ENCODE results near the gene RASGRF1. TPM values are rescaled to one million over a fixed set of nuclear protein-coding genes. Genes with fewer than 3 reads are reported as not detected.

The RASGRF1 gene
- total RNA-seq, 6 experiments from 2014 or later, result 0.09 to 0.31 (median 0.18) TPM

DNA sequence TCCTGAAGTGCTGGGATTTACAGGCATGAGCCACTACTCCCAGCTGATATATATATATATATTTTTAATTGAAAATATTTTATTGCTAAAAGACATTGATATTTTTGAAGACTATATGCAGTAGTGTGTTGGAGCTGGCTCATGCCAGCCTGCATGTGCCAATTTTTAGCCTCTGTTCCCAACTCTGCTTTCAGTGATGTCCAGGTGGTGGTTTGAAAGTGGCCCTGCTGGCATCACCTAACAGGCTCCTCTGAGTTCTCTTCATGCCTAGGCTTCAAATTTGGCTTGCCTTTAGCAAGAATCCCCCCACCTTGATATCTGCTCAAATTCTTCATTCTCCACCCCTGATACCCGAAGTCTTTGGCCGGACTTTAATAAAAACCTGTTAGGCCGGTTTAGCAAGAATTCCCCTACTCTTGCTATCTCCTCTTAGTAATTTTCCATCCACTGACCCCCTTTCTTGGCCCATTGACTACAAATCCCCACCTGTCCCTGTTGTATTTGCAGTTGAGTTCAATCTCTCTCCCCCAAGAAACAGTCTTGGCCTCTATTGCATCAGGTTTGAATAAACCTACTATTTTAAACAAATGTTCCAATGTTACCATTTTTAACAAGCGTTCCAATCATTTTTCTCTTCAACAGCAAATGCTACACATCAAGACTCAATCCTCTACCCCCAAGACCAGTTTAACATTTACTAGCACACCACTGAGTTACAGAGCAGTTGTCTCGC is 121.9 kb downstream of the RASGRF1 start:
- TF ChIP-seq, protein P1, sequence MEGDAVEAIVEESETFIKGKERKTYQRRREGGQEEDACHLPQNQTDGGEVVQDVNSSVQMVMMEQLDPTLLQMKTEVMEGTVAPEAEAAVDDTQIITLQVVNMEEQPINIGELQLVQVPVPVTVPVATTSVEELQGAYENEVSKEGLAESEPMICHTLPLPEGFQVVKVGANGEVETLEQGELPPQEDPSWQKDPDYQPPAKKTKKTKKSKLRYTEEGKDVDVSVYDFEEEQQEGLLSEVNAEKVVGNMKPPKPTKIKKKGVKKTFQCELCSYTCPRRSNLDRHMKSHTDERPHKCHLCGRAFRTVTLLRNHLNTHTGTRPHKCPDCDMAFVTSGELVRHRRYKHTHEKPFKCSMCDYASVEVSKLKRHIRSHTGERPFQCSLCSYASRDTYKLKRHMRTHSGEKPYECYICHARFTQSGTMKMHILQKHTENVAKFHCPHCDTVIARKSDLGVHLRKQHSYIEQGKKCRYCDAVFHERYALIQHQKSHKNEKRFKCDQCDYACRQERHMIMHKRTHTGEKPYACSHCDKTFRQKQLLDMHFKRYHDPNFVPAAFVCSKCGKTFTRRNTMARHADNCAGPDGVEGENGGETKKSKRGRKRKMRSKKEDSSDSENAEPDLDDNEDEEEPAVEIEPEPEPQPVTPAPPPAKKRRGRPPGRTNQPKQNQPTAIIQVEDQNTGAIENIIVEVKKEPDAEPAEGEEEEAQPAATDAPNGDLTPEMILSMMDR (IDR thresholded peaks at IDR 0.05), result no peak
- H3K9me3 Mint-ChIP-seq, result no peaks in the 10 kb centered on the region
- no peaks in the 10 kb centered on the region; the same call in 1 of the 2 replicates for H3K4me1 Mint-ChIP-seq (ENCODE audit: low read depth)
- H3K4me3 Mint-ChIP-seq, result no peak overlapping the region
- H3K36me3 Mint-ChIP-seq (ENCODE audit: low read depth), result no peaks in the 10 kb centered on the region
- no peak for DNase-seq
- H3K27me3 Mint-ChIP-seq (ENCODE audit: insufficient read depth), result peaks cover 6% of the 10 kb centered on the region
- H3K27ac Mint-ChIP-seq, result no peak overlapping the region

DNA sequence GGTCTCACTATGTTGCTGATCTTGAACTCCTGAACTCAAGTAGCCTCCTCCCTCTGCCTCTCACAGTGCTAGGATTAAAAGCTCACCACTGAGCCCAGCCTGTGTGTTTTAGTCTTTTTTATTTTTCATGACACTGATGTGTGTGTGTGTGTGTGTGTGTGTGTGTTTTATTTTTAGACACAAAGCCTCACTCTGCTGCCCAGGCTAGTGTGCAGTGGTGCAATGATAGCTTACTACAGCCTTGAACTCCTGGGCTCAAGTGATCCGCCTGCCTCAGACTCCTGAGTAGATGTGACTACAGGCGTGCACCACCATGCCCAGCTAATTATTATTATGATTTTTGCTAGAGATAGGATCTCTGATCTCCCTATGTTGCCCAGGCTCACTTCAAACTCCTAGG is 122.5 kb downstream of the RASGRF1 start:
- DNase-seq, result no peak
- Mint-ChIP-seq H3K4me3 (no peak overlapping the region), H3K36me3 (ENCODE audit: low read depth) (no peaks in the 10 kb centered on the region), H3K27me3 (ENCODE audit: insufficient read depth) (peaks cover 6% of the 10 kb centered on the region), H3K4me1 (ENCODE audit: low read depth) (no peaks in the 10 kb centered on the region; the same call in 1 of the 2 replicates), H3K9me3 (no peaks in the 10 kb centered on the region), H3K27ac (no peak overlapping the region)
- TF ChIP-seq, protein P1 (IDR thresholded peaks at IDR 0.05), result no peak

- Mint-ChIP-seq H3K27me3 (ENCODE audit: insufficient read depth) (peaks cover 30% of the 10 kb centered on the region), H3K36me3 (ENCODE audit: low read depth) (no peaks in the 10 kb centered on the region), H3K9me3 (no peaks in the 10 kb centered on the region), H3K4me3 (no peak overlapping the region), H3K27ac (no peak overlapping the region), H3K4me1 (ENCODE audit: low read depth) (no peaks in the 10 kb centered on the region)
- TF ChIP-seq, protein P1 (IDR thresholded peaks at IDR 0.05), result no peak
- DNase-seq, result no peak
These were observed 130.3 kb downstream of the RASGRF1 start for GRCh38 chr15:78960308-78960707.

- Mint-ChIP-seq H3K27ac (no peak overlapping the region), H3K4me3 (no peak overlapping the region), H3K36me3 (ENCODE audit: low read depth) (no peaks in the 10 kb centered on the region), H3K4me1 (ENCODE audit: low read depth) (no peaks in the 10 kb centered on the region), H3K27me3 (ENCODE audit: insufficient read depth) (peaks cover 34% of the 10 kb centered on the region), H3K9me3 (no peaks in the 10 kb centered on the region)
- TF ChIP-seq, protein P1 (IDR thresholded peaks at IDR 0.05), result no peak
- no peak for DNase-seq
These were observed 131.2 kb downstream of the RASGRF1 start for GRCh38 chr15:78959360-78959759.

- H3K36me3 Mint-ChIP-seq (ENCODE audit: low read depth), result no peaks in the 10 kb centered on the region
- TF ChIP-seq, protein P1 (IDR thresholded peaks at IDR 0.05), result no peak
- no peak overlapping the region for H3K27ac Mint-ChIP-seq
- peaks cover 35% of the 10 kb centered on the region for H3K27me3 Mint-ChIP-seq (ENCODE audit: insufficient read depth)
- no peaks in the 10 kb centered on the region for H3K4me1 Mint-ChIP-seq (ENCODE audit: low read depth)
- no peak overlapping the region for H3K4me3 Mint-ChIP-seq
- DNase-seq, result no peak
- H3K9me3 Mint-ChIP-seq, result no peaks in the 10 kb centered on the region
These were observed 133.0 kb downstream of the RASGRF1 start for GRCh38 chr15:78957416-78958093.

All from HFFc6 (cell line).